ENCODE results near the gene FAM3A.
A peak's percentile ranks its signal among the peaks of the same experiment; 100 is the strongest.
"Not testable (repeated sequence)": the region's sequence is repeated elsewhere in the genome, so short reads cannot be mapped to it uniquely, and the experiment has no call there.

The FAM3A gene, protein sequence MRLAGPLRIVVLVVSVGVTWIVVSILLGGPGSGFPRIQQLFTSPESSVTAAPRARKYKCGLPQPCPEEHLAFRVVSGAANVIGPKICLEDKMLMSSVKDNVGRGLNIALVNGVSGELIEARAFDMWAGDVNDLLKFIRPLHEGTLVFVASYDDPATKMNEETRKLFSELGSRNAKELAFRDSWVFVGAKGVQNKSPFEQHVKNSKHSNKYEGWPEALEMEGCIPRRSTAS

GRCh38 chrX:154515966-154516655 is at the start of gene FAM3A:
Gene FAM3A, minus strand, starts transcription at chrX:154516232. Its CDS starts 460 bp downstream, at chrX:154515772.
- Histone ChIP-seq H3K4me3 (ENCODE audit: low read depth, low read length) (peak within 1 kb of the TSS; percentile 81), H3K9me3 (ENCODE audit: control insufficient read depth, insufficient read depth, low read length) (peaks cover 19% of the 10 kb centered on the region), H3K36me3 (ENCODE audit: control insufficient read depth, insufficient read depth, low read length) (no peaks in the 10 kb centered on the region), H3K9ac (ENCODE audit: low read depth, low read length) (peak within 1 kb of the TSS; percentile 70), H3K27ac (ENCODE audit: low read depth, low read length) (peak within 1 kb of the TSS; percentile 93), H3K27me3 (ENCODE audit: control insufficient read depth, insufficient read depth, low read length) (no peaks in the 10 kb centered on the region), H3K4me1 (ENCODE audit: control insufficient read depth, insufficient read depth, low read length) (peaks cover 12% of the 10 kb centered on the region; the same call in 1 of the 2 replicates)

DNA sequence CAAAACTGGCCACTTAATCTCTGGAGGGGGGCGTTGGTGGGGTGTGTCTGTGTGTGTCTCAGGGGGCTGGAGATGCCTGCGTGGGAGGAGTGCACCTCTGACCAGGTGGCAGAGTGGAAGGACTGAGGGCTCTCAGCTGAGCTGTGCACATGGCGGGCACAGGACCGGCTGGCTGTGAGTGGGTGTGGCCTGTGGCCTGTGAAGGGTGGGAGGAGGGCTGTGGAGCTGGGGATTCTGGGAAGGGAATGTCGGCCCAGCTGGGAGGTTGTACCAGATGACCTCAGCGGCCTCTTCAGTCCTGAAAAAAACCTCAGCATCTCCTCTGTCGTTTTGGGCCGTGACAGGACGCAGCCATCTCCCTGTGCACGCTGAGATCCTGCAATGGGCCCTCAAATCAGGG is 46.3 kb upstream of the FAM3A start:
- not testable (repeated sequence) for H3K4me1 ChIP-seq (ENCODE audit: control insufficient read depth, insufficient read depth, low read length); H3K36me3 ChIP-seq (ENCODE audit: control insufficient read depth, insufficient read depth, low read length); H3K9me3 ChIP-seq (ENCODE audit: control insufficient read depth, insufficient read depth, low read length); H3K4me3 ChIP-seq (ENCODE audit: low read depth, low read length); H3K27ac ChIP-seq (ENCODE audit: low read depth, low read length); H3K27me3 ChIP-seq (ENCODE audit: control insufficient read depth, insufficient read depth, low read length); H3K9ac ChIP-seq (ENCODE audit: low read depth, low read length)

GRCh38 chrX:154560326-154560725 is 44.3 kb upstream of the FAM3A start:
- not testable (repeated sequence) for H3K27ac ChIP-seq (ENCODE audit: low read depth, low read length); H3K4me3 ChIP-seq (ENCODE audit: low read depth, low read length); H3K27me3 ChIP-seq (ENCODE audit: control insufficient read depth, insufficient read depth, low read length); H3K9ac ChIP-seq (ENCODE audit: low read depth, low read length); H3K9me3 ChIP-seq (ENCODE audit: control insufficient read depth, insufficient read depth, low read length); H3K4me1 ChIP-seq (ENCODE audit: control insufficient read depth, insufficient read depth, low read length); H3K36me3 ChIP-seq (ENCODE audit: control insufficient read depth, insufficient read depth, low read length)

DNA sequence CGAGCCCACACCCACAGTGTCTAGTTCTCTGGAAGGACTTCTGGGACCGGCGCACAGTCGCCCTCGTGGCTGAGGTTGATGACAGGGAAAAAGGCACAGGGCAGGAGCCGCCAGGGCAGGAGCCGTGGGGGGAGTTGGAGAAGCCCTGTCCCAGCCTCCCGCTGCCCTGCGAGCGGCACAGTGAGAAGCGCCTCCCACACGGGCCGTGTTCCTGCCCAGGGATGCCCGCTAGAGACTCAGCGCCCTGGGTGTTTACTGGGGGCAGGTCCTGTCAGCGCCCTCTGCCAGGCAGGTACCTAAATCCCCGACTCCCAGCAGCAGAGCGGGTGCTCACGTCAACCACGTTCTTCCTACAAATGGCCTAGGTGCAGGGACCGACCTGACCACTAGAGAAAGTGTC is 42.9 kb upstream of the FAM3A start:
- H3K9ac ChIP-seq (ENCODE audit: low read depth, low read length); H3K27ac ChIP-seq (ENCODE audit: low read depth, low read length); H3K4me1 ChIP-seq (ENCODE audit: control insufficient read depth, insufficient read depth, low read length); H3K9me3 ChIP-seq (ENCODE audit: control insufficient read depth, insufficient read depth, low read length); H3K36me3 ChIP-seq (ENCODE audit: control insufficient read depth, insufficient read depth, low read length); H3K27me3 ChIP-seq (ENCODE audit: control insufficient read depth, insufficient read depth, low read length); H3K4me3 ChIP-seq (ENCODE audit: low read depth, low read length): not testable (repeated sequence)

DNA sequence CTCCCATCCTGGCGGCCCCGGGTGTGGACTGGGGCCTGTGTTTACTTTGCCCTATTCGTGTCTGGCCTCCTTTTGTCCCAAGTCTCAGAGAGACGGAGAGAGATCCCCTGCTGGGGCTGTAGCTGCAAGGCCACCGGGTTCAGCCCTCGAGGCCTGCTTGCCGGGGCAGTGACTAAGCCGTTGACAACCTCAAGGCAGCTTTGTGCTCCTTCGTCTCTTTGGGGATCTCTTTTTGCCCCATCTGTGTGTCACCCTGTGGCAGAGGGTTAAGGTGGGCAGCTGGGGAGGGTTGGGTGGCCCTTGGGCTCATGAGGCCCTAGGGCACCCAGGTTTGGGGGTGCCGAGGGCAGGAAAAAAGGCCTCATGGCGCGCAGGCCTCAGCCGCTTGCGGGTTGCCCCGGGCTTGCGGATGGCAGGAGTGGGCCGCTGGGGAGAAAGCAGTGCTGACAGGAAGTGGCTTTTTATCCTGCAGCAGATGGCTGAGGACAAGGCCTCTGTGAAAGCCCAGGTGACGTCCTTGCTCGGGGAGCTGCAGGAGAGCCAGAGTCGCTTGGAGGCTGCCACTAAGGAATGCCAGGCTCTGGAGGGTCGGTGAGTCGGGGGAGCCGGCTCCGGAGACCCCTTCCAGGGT is 42.1 kb upstream of the FAM3A start:
- H3K4me1 ChIP-seq (ENCODE audit: control insufficient read depth, insufficient read depth, low read length); H3K36me3 ChIP-seq (ENCODE audit: control insufficient read depth, insufficient read depth, low read length); H3K4me3 ChIP-seq (ENCODE audit: low read depth, low read length); H3K9ac ChIP-seq (ENCODE audit: low read depth, low read length); H3K27me3 ChIP-seq (ENCODE audit: control insufficient read depth, insufficient read depth, low read length); H3K27ac ChIP-seq (ENCODE audit: low read depth, low read length): not testable (repeated sequence)
- peaks cover 16% of the 10 kb centered on the region; the same call in 1 of the 2 replicates for H3K9me3 ChIP-seq (ENCODE audit: control insufficient read depth, insufficient read depth, low read length)

GRCh38 chrX:154552112-154552806 is 36.2 kb upstream of the FAM3A start:
- H3K9ac ChIP-seq (ENCODE audit: low read depth, low read length); H3K4me3 ChIP-seq (ENCODE audit: low read depth, low read length); H3K4me1 ChIP-seq (ENCODE audit: control insufficient read depth, insufficient read depth, low read length); H3K27me3 ChIP-seq (ENCODE audit: control insufficient read depth, insufficient read depth, low read length); H3K36me3 ChIP-seq (ENCODE audit: control insufficient read depth, insufficient read depth, low read length); H3K27ac ChIP-seq (ENCODE audit: low read depth, low read length): not testable (repeated sequence)
- H3K9me3 ChIP-seq (ENCODE audit: control insufficient read depth, insufficient read depth, low read length) = peaks cover 34% of the 10 kb centered on the region

- Histone ChIP-seq H3K9ac (ENCODE audit: low read depth, low read length) (no peak overlapping the region), H3K27me3 (ENCODE audit: control insufficient read depth, insufficient read depth, low read length) (no peaks in the 10 kb centered on the region), H3K4me1 (ENCODE audit: control insufficient read depth, insufficient read depth, low read length) (no peaks in the 10 kb centered on the region), H3K36me3 (ENCODE audit: control insufficient read depth, insufficient read depth, low read length) (peaks cover 14% of the 10 kb centered on the region; the same call in 1 of the 2 replicates), H3K9me3 (ENCODE audit: control insufficient read depth, insufficient read depth, low read length) (peaks cover 34% of the 10 kb centered on the region), H3K4me3 (ENCODE audit: low read depth, low read length) (no peak overlapping the region), H3K27ac (ENCODE audit: low read depth, low read length) (no peak overlapping the region)
Observed at GRCh38 chrX:154549766-154550165, 33.7 kb upstream of the FAM3A start.

- H3K9me3 ChIP-seq (ENCODE audit: control insufficient read depth, insufficient read depth, low read length) = peaks cover 29% of the 10 kb centered on the region
- H3K4me3 ChIP-seq (ENCODE audit: low read depth, low read length) = peak overlapping the region; percentile 89
- H3K4me1 ChIP-seq (ENCODE audit: control insufficient read depth, insufficient read depth, low read length) = no peaks in the 10 kb centered on the region
- peak overlapping the region; percentile 67; the same call in 1 of the 2 replicates for H3K9ac ChIP-seq (ENCODE audit: low read depth, low read length)
- H3K27ac ChIP-seq (ENCODE audit: low read depth, low read length) = peak overlapping the region; percentile 96
- peaks cover 14% of the 10 kb centered on the region for H3K36me3 ChIP-seq (ENCODE audit: control insufficient read depth, insufficient read depth, low read length)
- H3K27me3 ChIP-seq (ENCODE audit: control insufficient read depth, insufficient read depth, low read length) = no peaks in the 10 kb centered on the region
Observed at GRCh38 chrX:154548028-154548316, 31.9 kb upstream of the FAM3A start.

GRCh38 chrX:154547245-154548027 is 31.4 kb upstream of the FAM3A start, which contains the start of gene IKBKG:
Gene IKBKG, plus strand, starts transcription at chrX:154547620. Its CDS starts 4,383 bp downstream, at chrX:154552003.
- H3K36me3 ChIP-seq (ENCODE audit: control insufficient read depth, insufficient read depth, low read length) = peaks cover 19% of the 10 kb centered on the region
- H3K9me3 ChIP-seq (ENCODE audit: control insufficient read depth, insufficient read depth, low read length) = peaks cover 32% of the 10 kb centered on the region
- peak within 1 kb of the TSS; percentile 89 for H3K4me3 ChIP-seq (ENCODE audit: low read depth, low read length)
- H3K27ac ChIP-seq (ENCODE audit: low read depth, low read length) = peak within 1 kb of the TSS; percentile 96
- H3K4me1 ChIP-seq (ENCODE audit: control insufficient read depth, insufficient read depth, low read length) = no peaks in the 10 kb centered on the region
- no peaks in the 10 kb centered on the region for H3K27me3 ChIP-seq (ENCODE audit: control insufficient read depth, insufficient read depth, low read length)
- peak within 1 kb of the TSS; percentile 70 for H3K9ac ChIP-seq (ENCODE audit: low read depth, low read length)

DNA sequence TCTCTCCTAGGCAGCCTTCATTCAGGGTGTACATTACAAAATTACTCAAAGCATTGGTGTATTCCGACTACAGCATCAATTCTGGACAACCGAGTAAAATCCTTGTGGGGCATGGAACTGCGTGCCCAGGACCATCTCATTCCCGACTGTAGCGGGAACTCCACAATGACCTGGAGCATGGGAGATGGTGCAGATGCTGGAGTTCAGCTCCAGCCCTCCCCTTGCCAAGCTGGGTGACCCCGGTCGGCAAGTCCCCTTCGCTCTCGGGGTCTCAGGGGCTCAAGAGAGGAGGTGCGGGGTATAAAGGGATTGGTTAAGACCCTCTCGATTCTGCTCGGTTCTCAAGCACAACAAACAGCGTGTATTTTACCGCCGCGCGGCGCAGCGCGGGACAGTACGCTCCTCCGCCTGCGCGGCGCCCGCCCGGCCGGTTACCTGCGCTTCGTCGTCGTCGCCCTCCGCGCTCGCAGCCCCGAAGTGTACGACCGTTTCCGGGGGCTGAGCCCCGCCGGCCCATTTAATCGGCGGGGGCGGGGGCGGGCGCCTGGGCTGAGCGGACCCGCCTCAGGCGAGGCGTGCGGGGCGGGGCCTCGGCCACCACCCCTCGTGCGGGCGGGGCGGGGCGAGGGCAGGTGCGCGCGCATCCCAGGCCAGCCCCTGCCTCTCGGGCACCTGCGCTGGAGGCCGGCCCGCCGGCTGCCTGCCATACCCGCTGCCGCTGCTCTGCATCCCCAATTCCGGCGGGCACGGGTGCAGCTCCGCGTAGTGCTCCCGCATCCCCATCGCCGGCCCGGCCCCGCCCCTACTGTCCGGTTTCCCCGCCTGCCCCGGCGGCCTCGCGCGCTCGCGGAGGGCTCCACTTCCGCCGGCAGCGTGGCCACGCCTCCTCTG is 30.6 kb upstream of the FAM3A start, which contains the start of gene G6PD:
TSS of gene G6PD (minus strand) at position 493 of the 891 bp plus-strand sequence. CDS start 691 bp downstream, outside the sequence.
- peak within 1 kb of the TSS; percentile 96 for H3K27ac ChIP-seq (ENCODE audit: low read depth, low read length)

More for the DNA sequence above, 30.6 kb upstream of the FAM3A start, which contains the start of gene G6PD:
- Histone ChIP-seq H3K4me1 (ENCODE audit: control insufficient read depth, insufficient read depth, low read length) (no peaks in the 10 kb centered on the region), H3K4me3 (ENCODE audit: low read depth, low read length) (peak within 1 kb of the TSS; percentile 89), H3K9ac (ENCODE audit: low read depth, low read length) (peak within 1 kb of the TSS; percentile 70), H3K27me3 (ENCODE audit: control insufficient read depth, insufficient read depth, low read length) (no peaks in the 10 kb centered on the region), H3K36me3 (ENCODE audit: control insufficient read depth, insufficient read depth, low read length) (peaks cover 24% of the 10 kb centered on the region), H3K9me3 (ENCODE audit: control insufficient read depth, insufficient read depth, low read length) (peaks cover 38% of the 10 kb centered on the region)
